Measurements from ENCODE around the gene IQCK. TPM values are rescaled to one million over a fixed set of nuclear protein-coding genes. Genes with fewer than 3 reads are reported as not detected.

Gene IQCK
- total and polyA plus RNA-seq, 2 donors (not counting 3 experiments of a cell fraction or from before 2014, with no cell fraction given) = 17.2 to 18.1 TPM

GRCh38 chr16:19765860-19766553 lies 47.9 kb downstream of the IQCK start:
- H3K27ac ChIP-seq (ENCODE audit: insufficient read depth, low read depth, low read length) = peak overlapping the region; percentile 45
- no peak overlapping the region for H2AFZ ChIP-seq (ENCODE audit: low read depth, low read length)
- peaks cover 17% of the 10 kb centered on the region for H3K4me1 ChIP-seq (ENCODE audit: control insufficient read depth, extremely low read depth, insufficient read depth, low read length)
- ChIA-PET POLR2A (no interaction called here), CTCF (interaction anchor here (0.7 to 2.0 kb wide), 10 partner anchors 11 to 182 kb away, joined by 3 to 6 read pairs (median 4); partner anchors contain the start of genes GPRC5B, IQCK and KNOP1)
- H3K9ac ChIP-seq (replicated peaks; ENCODE audit: extremely low read depth, insufficient read depth, low read length) = peak overlapping the region; percentile 14
- peak; percentile 24 for FAIRE-seq
- dilution Hi-C loops (cut with MboI; ENCODE audit: extremely low pct_ligation_motif_present, low sequenced_read_pairs) (no loop called here), intact Hi-C loops (cut with micrococcal nuclease) (no loop called here)
- H3K9me3 ChIP-seq (replicated peaks; ENCODE audit: control insufficient read depth, insufficient read depth, low read length) = no peaks in the 10 kb centered on the region
- no peaks in the 10 kb centered on the region for H4K20me1 ChIP-seq (replicated peaks; ENCODE audit: control insufficient read depth, extremely low read depth, insufficient read depth, low read length)
- no TSS peak for BruUV-seq (replicated peaks)
- H3K4me3 ChIP-seq (replicated peaks in 1 of 3; ENCODE audit: insufficient read depth in 1 of 3, low read depth in 1 of 3, low read length in 3 of 3) = no peak overlapping the region
- no peaks in the 10 kb centered on the region for H3K27me3 ChIP-seq (ENCODE audit: control insufficient read depth in 2 of 2, insufficient read depth in 2 of 2, low read length in 2 of 2)
- peak; percentile 96 for DNase-seq (ENCODE audit: low read depth, low spot score)
- peak overlapping the region; percentile 31 for H3K4me2 ChIP-seq (ENCODE audit: insufficient read depth, low read length)
- no peaks in the 10 kb centered on the region for H3K79me2 ChIP-seq (ENCODE audit: control insufficient read depth, insufficient read depth, low read length)
- TF ChIP-seq GATA2 (IDR thresholded peaks at IDR 0.05; ENCODE audit: insufficient read depth, insufficient read length, low read depth, low read length) = no peak
- TF ChIP-seq POLR2AphosphoS5 (IDR thresholded peaks at IDR 0.05; ENCODE audit: insufficient read depth, low read depth, low read length) = peak; percentile 55
- TF ChIP-seq JUN (IDR thresholded peaks at IDR 0.05; ENCODE audit: borderline replicate concordance, insufficient read depth, insufficient read length, low read depth) = no peak
- TF ChIP-seq MAX (IDR thresholded peaks at IDR 0.05; ENCODE audit: insufficient read depth, insufficient read length) = peak; percentile 91
- no peak for TF ChIP-seq FOS (IDR thresholded peaks at IDR 0.05; ENCODE audit: borderline replicate concordance, insufficient read depth, low read length)
- TF ChIP-seq MYC (IDR thresholded peaks at IDR 0.05; ENCODE audit: low read depth, low read length) = no peak
- TF ChIP-seq EZH2 (IDR thresholded peaks at IDR 0.05; ENCODE audit: borderline replicate concordance, low read depth, low read length, severe bottlenecking) = no peak
- no peak for TF ChIP-seq CTCF (IDR thresholded peaks at IDR 0.05; ENCODE audit: extremely low read depth in 1 of 2, insufficient read depth in 1 of 2, low read depth in 1 of 2, low read length in 2 of 2)
- no peak for TF ChIP-seq POLR2A (IDR thresholded peaks at IDR 0.05; ENCODE audit: low read depth, low read length)
- H3K9me1 ChIP-seq (replicated peaks; ENCODE audit: control insufficient read depth, extremely low read depth, insufficient read depth, low read length) = no peaks in the 10 kb centered on the region
- H3K36me3 ChIP-seq (ENCODE audit: control insufficient read depth in 2 of 2, extremely low read depth in 1 of 2, insufficient read depth in 2 of 2, low read length in 2 of 2) = no peaks in the 10 kb centered on the region

Data from endothelial cell of umbilical vein (primary cell).